Kidney (tissue), 14 donors: ENCODE results near the gene TAF10. TPM values are rescaled to one million over a fixed set of nuclear protein-coding genes. Genes with fewer than 3 reads are reported as not detected.

Experiments used
- DNase-seq, 5 donors: peaks; one replicate each; pipeline ENCODE4 v3.0.0-alpha.2; 2013 to 2020
- FAIRE-seq: peaks from 2 replicates; lab custom pipeline; 2012; peaks lifted over from hg19 to GRCh38; lab: Jason Lieb, UNC
- H3K27ac ChIP-seq, 2 donors: one replicate each; pipeline ENCODE4 v1.7.0; 2013; ENCODE audit warnings: low read depth in 2 of 2, low read length in 2 of 2, inconsistent platforms in 1 of 2
- H3K27me3 ChIP-seq: one replicate; pipeline ENCODE4 v1.7.1; 2013; ENCODE audit warnings: low read length, inconsistent platforms; ENCODE audit not compliant: control insufficient read depth, insufficient read depth
- H3K36me3 ChIP-seq, 3 donors: one replicate each; pipeline versions ENCODE4 v1.7.0 to v1.7.1; 2013; ENCODE audit warnings: low read length in 3 of 3, control low read depth in 1 of 3, inconsistent platforms in 1 of 3; ENCODE audit not compliant: insufficient read depth in 3 of 3, control insufficient read depth in 2 of 3
- H3K4me1 ChIP-seq, 3 donors: one replicate each; pipeline versions ENCODE4 v1.7.0 to v1.7.1; 2013; ENCODE audit warnings: low read length in 3 of 3, inconsistent platforms in 1 of 3, low read depth in 1 of 3; ENCODE audit not compliant: control insufficient read depth in 2 of 3, insufficient read depth in 2 of 3
- H3K4me3 ChIP-seq, 3 donors: one replicate each; pipeline versions ENCODE4 v1.7.0 to v1.8.1; 2013; ENCODE audit warnings: low read length in 3 of 3, control low read depth in 1 of 3, inconsistent platforms in 1 of 3
- H3K9ac ChIP-seq, 3 donors: one replicate each; pipeline versions ENCODE4 v1.7.0 to v1.7.1; 2013; ENCODE audit warnings: low read length in 3 of 3, control low read depth in 1 of 3, inconsistent platforms in 1 of 3
- H3K9me3 ChIP-seq, 3 donors: one replicate each; pipeline versions ENCODE4 v1.7.0 to v1.7.1; 2013; ENCODE audit warnings: low read length in 3 of 3, control low read depth in 1 of 3, inconsistent platforms in 1 of 3; ENCODE audit not compliant: control insufficient read depth in 2 of 3, insufficient read depth in 1 of 3
- CTCF ChIP-seq: IDR thresholded peaks from 3 replicates; pipeline ENCODE4 v1.5.1; 2012; ENCODE audit warnings: mild to moderate bottlenecking, moderate library complexity, borderline replicate concordance; ENCODE audit not compliant: insufficient read depth; ENCODE audit errors: extremely low read depth
- intact Hi-C: fragments of 100-400 bp; cut with DNase I; formaldehyde crosslinking; loops from one replicate; pipeline ENCODE4 v1.11.1; 2022
- polyA plus RNA-seq: library from polyadenylated mRNA; stranded (reverse); fragments of 350-450 nt; fragmentation: Illumina TruSeq; extraction: RNeasy Lipid Tissue Mini Kit (QIAGEN cat#74804); gene quantifications from one replicate; pipeline ENCODE4 v1.2.3, GENCODE V29; 2014; ENCODE audit warnings: low read depth, low replicate concordance; ENCODE audit not compliant: insufficient read depth
- total RNA-seq: library from RNA; stranded (reverse); fragmentation: NEBNext Ultra II Directional; extraction: Animal tissue kit (Norgen Biotek cat#: 25700); gene quantifications from one replicate; pipeline ENCODE4 v1.2.1, GENCODE V29; 2021
- donor health status: control.
- donor health status: control.
- donor health status: control.
- donor health status: control.
- donor health status: control.
- donor health status: DM: yes; HTN: yes; CAD: no.
- donor health status: Normal renal cell carcinoma (clear cell type).

Gene TAF10
- total and polyA plus RNA-seq, 2 donors from 2014 or later = 136 to 250 TPM

- peaks cover 0 to 10% (median 0%) of the 10 kb centered on the region in 3 donors for H3K4me1 ChIP-seq
- no peak for TF ChIP-seq CTCF
- H3K9ac ChIP-seq = no peak overlapping the region
- H3K27ac ChIP-seq = no peak overlapping the region
- no peaks in the 10 kb centered on the region for H3K36me3 ChIP-seq
- no peak overlapping the region for H3K4me3 ChIP-seq
- DNase-seq = no peak
- no peaks in the 10 kb centered on the region for H3K27me3 ChIP-seq
- no peak for FAIRE-seq
- no peaks in the 10 kb centered on the region for H3K9me3 ChIP-seq
- intact Hi-C loops = no loop called here
Measured at GRCh38 chr11:6565325-6565724, 46.7 kb downstream of the TAF10 start.

GRCh38 chr11:6563667-6564066 is 48.3 kb downstream of the TAF10 start:
- Histone ChIP-seq H3K4me1 (peaks cover 0 to 7% (median 0%) of the 10 kb centered on the region in 3 donors), H3K9me3 (no peaks in the 10 kb centered on the region), H3K27ac (no peak overlapping the region), H3K36me3 (no peaks in the 10 kb centered on the region), H3K9ac (no peak overlapping the region), H3K27me3 (no peaks in the 10 kb centered on the region), H3K4me3 (no peak overlapping the region)
- DNase-seq (no peak), FAIRE-seq (no peak)
- intact Hi-C loops = no loop called here
- no peak for TF ChIP-seq CTCF

- H3K4me1 ChIP-seq = peaks cover 0 to 2% (median 0%) of the 10 kb centered on the region in 3 donors
- H3K9me3 ChIP-seq = no peaks in the 10 kb centered on the region
- H3K27me3 ChIP-seq = no peaks in the 10 kb centered on the region
- DNase-seq (no peak), FAIRE-seq (no peak)
- TF ChIP-seq CTCF = no peak
- intact Hi-C loops = no loop called here
- H3K27ac ChIP-seq = no peak overlapping the region
- no peaks in the 10 kb centered on the region for H3K36me3 ChIP-seq
- no peak overlapping the region for H3K4me3 ChIP-seq
- H3K9ac ChIP-seq = no peak overlapping the region
Measured at GRCh38 chr11:6563121-6563619, 48.8 kb downstream of the TAF10 start.

- intact Hi-C loops = no loop called here
- Histone ChIP-seq H3K36me3 (no peaks in the 10 kb centered on the region), H3K27ac (no peak overlapping the region), H3K4me3 (no peak overlapping the region), H3K27me3 (no peaks in the 10 kb centered on the region), H3K4me1 (peaks cover 0 to 9% (median 8%) of the 10 kb centered on the region in 3 donors), H3K9me3 (no peaks in the 10 kb centered on the region), H3K9ac (no peak overlapping the region)
- FAIRE-seq = no peak
- no peak for TF ChIP-seq CTCF
- no peak for DNase-seq
Measured at GRCh38 chr11:6561288-6561687, 50.7 kb downstream of the TAF10 start.
